ENCODE results near the gene ADAM22.

GRCh38 chr7:88208521-88208920 is 274.5 kb downstream of the ADAM22 start:
- TF ChIP-seq CTCF (IDR thresholded peaks at IDR 0.05) (no peak), EZH2 (IDR thresholded peaks at IDR 0.05; ENCODE audit: borderline replicate concordance, insufficient read depth, low read depth, low read length, poor library complexity, severe bottlenecking) (no peak)
